Astrocyte of the spinal cord (primary cell): ENCODE data around the gene INPP5E.

Experiments
- DNase-seq: peaks from one replicate; pipeline ENCODE4 v3.0.0; 2011; ENCODE audit warnings: low read depth, low spot score
- H3K4me3 ChIP-seq: 2 replicates; pipeline ENCODE4 v1.5.1; 2011; ENCODE audit warnings: low read depth, mild to moderate bottlenecking, low read length, moderate library complexity
- CTCF ChIP-seq: IDR thresholded peaks from 2 replicates; pipeline ENCODE4 v1.5.1; 2012; ENCODE audit warnings: low read depth, mild to moderate bottlenecking, low read length, inconsistent platforms
- in situ Hi-C: cut with HindIII; loops from 2 replicates; pipeline ENCODE4 v1.10.0; 2017; ENCODE audit warnings: low sequenced_read_pairs

The INPP5E gene

GRCh38 chr9:136386018-136386417 lies 53.6 kb downstream of the INPP5E start:
- in situ Hi-C loops: no loop called here
- H3K4me3 ChIP-seq: no peak overlapping the region
- no peak for TF ChIP-seq CTCF
- DNase-seq: no peak

DNA sequence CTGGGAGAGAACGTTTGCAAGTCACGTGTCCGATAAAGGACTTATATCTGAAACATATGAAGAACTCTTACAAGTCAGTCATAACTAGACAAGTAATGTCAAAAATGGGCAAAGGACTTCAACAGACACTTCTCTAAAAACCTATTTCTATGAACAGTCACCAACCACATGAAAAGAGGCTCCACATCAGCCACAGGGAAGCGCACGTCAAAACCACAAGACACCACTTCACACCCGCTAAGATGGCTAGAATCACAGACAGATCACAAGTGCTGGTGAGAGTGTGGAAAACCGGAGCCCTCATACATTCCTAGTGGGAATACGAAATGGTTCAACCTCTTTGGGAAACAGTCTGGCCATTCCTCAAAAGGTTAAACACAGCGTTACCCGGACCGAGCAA lies 54.6 kb downstream of the INPP5E start:
- no peak for DNase-seq
- no peak for TF ChIP-seq CTCF
- in situ Hi-C loops: no loop called here
- no peak overlapping the region for H3K4me3 ChIP-seq

DNA sequence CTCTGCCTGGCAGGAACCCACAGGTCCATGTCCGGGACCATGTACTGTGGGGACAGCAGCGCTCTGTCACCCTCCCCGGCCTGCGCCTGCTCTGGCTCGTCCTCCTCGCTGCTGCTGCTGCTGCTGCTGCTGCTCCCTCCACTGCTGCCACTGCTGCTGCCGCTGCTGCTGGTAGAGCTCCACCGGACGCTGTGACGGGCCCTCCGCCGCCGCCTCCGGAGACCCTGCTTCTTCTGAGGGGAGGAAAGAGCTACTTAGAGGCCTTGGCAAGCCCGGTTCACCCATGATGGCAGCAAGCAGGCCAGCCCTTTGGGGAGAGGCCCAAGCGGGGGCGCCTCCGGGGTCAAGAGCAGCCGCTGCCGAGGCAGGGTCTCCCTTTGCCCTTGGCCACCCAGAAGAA lies 56.2 kb downstream of the INPP5E start:
- H3K4me3 ChIP-seq: no peak overlapping the region
- no peak for DNase-seq
- TF ChIP-seq CTCF: no peak
- in situ Hi-C loops: no loop called here

- in situ Hi-C loops: no loop called here
- no peak overlapping the region for H3K4me3 ChIP-seq
- no peak for TF ChIP-seq CTCF
- DNase-seq: no peak
Measured at GRCh38 chr9:136381966-136382513, 57.6 kb downstream of the INPP5E start.

DNA sequence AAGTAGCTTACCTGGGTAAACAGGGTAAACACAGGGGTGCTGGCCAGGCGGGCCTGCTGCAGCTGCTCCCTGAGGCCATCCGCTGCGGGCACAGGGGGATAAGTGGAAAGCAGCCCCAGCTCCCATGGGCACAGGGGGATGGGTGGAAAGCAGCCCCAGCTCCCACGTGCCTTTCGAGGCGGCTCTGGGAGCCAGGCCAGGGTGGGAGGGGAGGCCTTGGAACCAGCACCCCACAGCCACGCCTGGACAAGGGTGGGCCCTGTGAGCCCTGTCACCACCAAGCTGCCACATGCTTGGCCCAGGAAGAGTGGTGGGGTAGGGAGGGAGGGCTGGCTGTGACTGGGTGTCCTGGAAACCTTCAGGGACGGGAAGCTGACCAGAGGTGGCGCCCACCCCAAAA lies 58.3 kb downstream of the INPP5E start:
- in situ Hi-C loops: no loop called here
- DNase-seq: no peak
- no peak for TF ChIP-seq CTCF
- no peak overlapping the region for H3K4me3 ChIP-seq

DNA sequence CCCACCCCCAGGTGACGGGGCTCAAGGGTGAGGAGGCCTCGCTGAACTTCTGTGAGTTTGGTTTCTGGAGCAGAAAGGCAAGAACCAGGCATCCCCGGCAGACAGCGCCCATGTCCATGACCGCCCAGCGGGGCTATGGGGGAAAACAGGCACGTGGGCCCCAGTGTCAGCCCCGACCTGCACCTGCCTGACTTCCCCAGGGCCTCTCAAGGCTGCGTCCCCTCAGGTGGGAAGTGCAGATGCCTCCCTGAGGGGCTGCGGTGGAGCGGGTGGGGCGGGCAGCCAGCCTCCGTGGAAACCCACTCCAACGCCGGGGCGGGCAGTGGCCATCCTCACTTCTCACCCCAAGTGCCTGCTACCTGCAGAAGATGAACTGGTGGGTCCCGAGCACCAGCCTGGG lies 59.3 kb downstream of the INPP5E start:
- no peak overlapping the region for H3K4me3 ChIP-seq
- TF ChIP-seq CTCF: no peak
- in situ Hi-C loops: no loop called here
- no peak for DNase-seq

- no peak for TF ChIP-seq CTCF
- DNase-seq: no peak
- H3K4me3 ChIP-seq: no peak overlapping the region
- in situ Hi-C loops: no loop called here
Measured at GRCh38 chr9:136379891-136380290, 59.8 kb downstream of the INPP5E start.
